Muscle of leg (tissue), 11 donors: ENCODE data around the gene SETBP1. TPM values are rescaled to one million over a fixed set of nuclear protein-coding genes. Genes with fewer than 3 reads are reported as not detected.

ENCODE experiments used
- DNase-seq: peaks from one replicate; pipeline ENCODE4 v3.0.0; 2013
- H3K27ac ChIP-seq: one replicate; pipeline ENCODE4 v1.5.1; 2013; ENCODE audit warnings: mild to moderate bottlenecking, low read length, control low read depth
- H3K27me3 ChIP-seq: one replicate; pipeline ENCODE4 v1.6.1; 2013; ENCODE audit warnings: low read length; ENCODE audit not compliant: control insufficient read depth, insufficient read depth
- H3K36me3 ChIP-seq: one replicate; pipeline ENCODE4 v1.6.1; 2013; ENCODE audit warnings: low read length; ENCODE audit not compliant: control insufficient read depth, insufficient read depth
- H3K4me1 ChIP-seq: one replicate; pipeline ENCODE4 v1.6.1; 2013; ENCODE audit warnings: low read length; ENCODE audit not compliant: control insufficient read depth, insufficient read depth
- H3K4me3 ChIP-seq: one replicate; pipeline ENCODE4 v1.5.1; 2013; ENCODE audit warnings: low read length, control low read depth
- H3K9me3 ChIP-seq: replicated peaks from 2 replicates; pipeline ENCODE4 v1.6.1; 2013; ENCODE audit warnings: low read depth, low read length; ENCODE audit not compliant: control insufficient read depth
- WGBS: methylation state at CpG from one replicate; pipeline ENCODE4 v1.1.5; 2013; ENCODE audit warnings: missing lambda C conversion rate; ENCODE audit not compliant: insufficient coverage; 5-methylcytosine and 5-hydroxymethylcytosine counted together
- polyA plus RNA-seq, 8 donors: library from polyadenylated mRNA; unstranded; fragments of 120-200 nt; gene quantifications; one replicate each; pipeline versions ENCODE4 v1.2.1 to v1.2.3, GENCODE V29; 2013; ENCODE audit warnings: inconsistent platforms in 1 of 8, low replicate concordance in 1 of 8; ENCODE audit not compliant: insufficient read length in 8 of 8, insufficient read depth in 1 of 8
- total RNA-seq: library from RNA; stranded (reverse); fragments of 120-200 nt; gene quantifications from one replicate; pipeline ENCODE4 v1.2.4, GENCODE V29; 2013

The SETBP1 gene
- total and polyA plus RNA-seq, 9 donors = 11.0 to 20.5 (median 16.8) TPM

DNA sequence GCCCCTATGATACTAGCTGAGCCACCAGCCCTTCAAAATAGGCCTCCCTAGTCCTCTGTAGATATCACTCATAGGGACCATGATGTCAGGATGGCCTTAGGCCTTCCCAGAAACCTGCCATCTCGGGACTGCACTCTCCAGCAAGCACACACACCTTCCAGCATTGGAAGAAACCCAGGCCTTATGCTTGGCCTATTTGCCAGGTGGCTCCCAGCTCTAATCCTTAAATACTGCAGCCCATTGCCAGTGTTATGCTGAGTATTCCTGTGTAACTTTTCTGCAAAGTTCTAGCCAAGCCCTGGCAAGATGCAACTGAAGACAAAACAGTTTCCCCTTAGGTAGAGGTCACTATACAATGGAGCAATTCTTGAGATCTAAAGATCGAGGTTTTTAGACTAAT, 316.5 kb downstream of the SETBP1 start:
- Histone ChIP-seq H3K27ac (no peak overlapping the region), H3K4me3 (no peak overlapping the region), H3K27me3 (no peaks in the 10 kb centered on the region), H3K4me1 (no peaks in the 10 kb centered on the region), H3K9me3 (no peaks in the 10 kb centered on the region), H3K36me3 (no peaks in the 10 kb centered on the region)
- no peak for DNase-seq
- WGBS = 90% methylated on average over 1 of the region's 2 CpGs

DNA sequence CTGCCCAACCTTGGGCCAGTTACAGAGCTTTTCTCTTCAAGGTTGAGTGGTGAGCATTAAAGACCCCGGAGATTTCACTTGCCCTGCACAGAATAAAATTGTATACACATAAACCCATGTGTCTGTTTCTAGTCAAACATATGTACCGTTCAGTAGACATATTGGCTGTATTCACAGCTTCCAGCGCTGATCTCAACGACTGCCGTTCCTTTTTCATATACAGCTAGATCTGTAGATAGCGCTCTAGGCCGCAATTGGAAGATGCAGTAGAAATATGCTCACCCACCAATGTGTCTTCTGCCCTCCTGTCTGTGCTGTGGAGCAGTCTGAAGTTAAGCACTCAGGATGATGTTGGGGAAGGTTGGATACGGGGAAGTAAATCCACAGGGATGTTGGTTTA, 317.7 kb downstream of the SETBP1 start:
- 96% methylated on average over 3 of the region's 8 CpGs for WGBS
- Histone ChIP-seq H3K27ac (no peak overlapping the region), H3K9me3 (no peaks in the 10 kb centered on the region), H3K4me1 (no peaks in the 10 kb centered on the region), H3K36me3 (no peaks in the 10 kb centered on the region), H3K4me3 (no peak overlapping the region), H3K27me3 (no peaks in the 10 kb centered on the region)
- DNase-seq = no peak

DNA sequence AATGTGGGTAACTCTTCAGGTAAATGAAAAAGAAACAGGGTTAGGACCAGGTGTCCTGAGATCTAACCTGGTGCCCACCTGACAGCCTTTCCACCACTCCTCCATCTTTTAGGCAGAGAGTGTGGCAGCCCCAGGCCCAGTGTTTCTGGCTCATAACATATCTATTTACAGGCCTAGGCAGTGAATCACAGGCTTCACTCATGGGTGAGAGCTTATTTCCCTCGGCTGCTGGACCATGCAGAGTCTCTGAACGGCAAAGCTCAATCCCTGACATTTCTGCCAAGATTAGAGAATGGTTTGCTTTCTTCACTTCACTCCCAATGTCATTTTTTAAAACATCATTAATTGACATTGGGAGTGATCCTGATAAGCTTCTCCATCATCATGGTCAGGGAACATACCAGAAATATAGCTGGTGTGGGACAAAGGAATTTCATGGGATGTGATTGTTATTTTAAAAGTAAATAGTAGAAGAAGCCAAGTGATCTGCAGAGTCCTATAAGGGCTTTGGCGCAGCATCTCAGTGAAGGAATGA, 323.9 kb downstream of the SETBP1 start:
- DNase-seq = no peak
- Histone ChIP-seq H3K9me3 (no peaks in the 10 kb centered on the region), H3K36me3 (no peaks in the 10 kb centered on the region), H3K4me3 (no peak overlapping the region), H3K27ac (no peak overlapping the region), H3K27me3 (no peaks in the 10 kb centered on the region), H3K4me1 (no peaks in the 10 kb centered on the region)
- WGBS = 100% methylated on average over 1 of the region's 3 CpGs

DNA sequence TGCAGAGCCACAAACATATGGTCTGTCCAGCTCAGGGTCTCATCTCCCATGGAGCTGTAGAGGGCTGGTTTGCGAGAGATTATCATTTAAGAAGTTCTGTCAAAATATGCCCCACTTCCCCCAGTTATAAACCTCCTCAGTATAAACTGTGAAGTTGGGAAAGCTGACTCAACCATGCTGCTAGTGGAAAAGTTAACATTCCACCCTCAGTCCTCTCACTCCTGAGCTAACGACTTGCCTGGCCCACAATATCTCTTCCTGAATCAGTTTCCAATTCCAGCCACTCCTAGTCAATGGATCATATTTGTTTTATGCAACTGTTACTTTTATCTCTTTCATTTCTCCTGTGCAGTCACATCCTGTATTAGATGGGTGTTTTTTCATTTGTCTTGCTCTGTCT, 326.2 kb downstream of the SETBP1 start:
- no peak overlapping the region for H3K27ac ChIP-seq
- no peaks in the 10 kb centered on the region for H3K36me3 ChIP-seq
- H3K9me3 ChIP-seq = no peaks in the 10 kb centered on the region
- H3K4me3 ChIP-seq = no peak overlapping the region
- no peaks in the 10 kb centered on the region for H3K27me3 ChIP-seq
- DNase-seq = no peak
- no peaks in the 10 kb centered on the region for H3K4me1 ChIP-seq
- WGBS = no CpG with 5 or more reads among the region's 2 CpGs

DNA sequence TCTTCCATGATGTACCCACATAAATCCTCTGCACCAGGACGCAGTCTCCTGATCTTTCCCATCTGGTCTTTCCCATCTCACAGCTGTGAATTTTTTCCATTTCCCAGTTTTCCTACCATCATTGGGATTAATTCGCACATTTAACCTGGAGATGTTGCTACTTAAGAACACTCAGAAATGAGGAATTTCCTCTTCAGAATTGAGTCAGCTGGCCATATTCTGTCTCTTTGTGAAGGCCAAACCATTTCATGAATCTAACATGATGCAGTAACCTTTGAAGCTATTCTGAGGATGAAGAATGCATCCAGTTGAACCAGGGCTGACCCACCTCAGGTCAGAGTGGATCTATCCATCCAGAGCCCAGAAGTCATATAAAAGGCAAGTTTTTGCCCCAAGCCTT, 326.8 kb downstream of the SETBP1 start:
- 96% methylated on average over 2 of the region's 2 CpGs for WGBS

DNA sequence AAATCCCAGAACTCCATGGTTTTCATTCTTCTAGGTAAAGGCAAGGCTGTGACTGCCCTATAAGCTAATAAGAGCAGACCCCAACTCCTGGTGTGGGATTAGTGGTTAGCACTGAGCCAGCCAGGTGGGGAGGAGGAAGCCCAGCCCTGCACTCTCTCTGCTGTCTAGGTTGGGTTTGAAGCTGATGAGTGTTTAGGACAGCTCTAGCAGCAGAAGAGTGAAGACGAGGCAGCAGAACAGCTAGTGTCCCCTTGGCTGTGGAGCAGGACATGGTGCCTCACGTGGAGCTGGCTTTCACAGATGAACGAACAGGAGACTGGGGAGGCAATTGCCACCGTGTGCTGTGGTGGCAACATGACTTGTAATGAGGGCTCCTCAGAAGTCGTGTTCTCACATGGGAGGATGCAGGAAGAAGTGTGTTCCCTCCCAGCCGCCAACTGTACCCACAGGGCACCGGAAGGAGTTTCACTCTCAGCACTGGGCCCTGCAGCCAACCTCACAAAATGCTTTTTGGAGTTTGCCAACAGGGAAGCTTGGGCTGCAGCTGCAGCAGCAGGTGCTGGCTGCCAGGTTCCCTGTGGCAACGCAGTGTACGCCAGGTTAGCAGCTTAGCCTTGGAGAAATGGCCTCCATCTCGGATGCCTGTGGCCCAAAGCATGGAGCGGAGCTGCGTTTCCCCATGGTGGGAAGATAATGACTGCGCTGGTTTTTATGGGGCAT, 328.2 kb downstream of the SETBP1 start:
- no peaks in the 10 kb centered on the region for H3K4me1 ChIP-seq
- no peaks in the 10 kb centered on the region for H3K9me3 ChIP-seq
- no peak for DNase-seq
- H3K27ac ChIP-seq = no peak overlapping the region
- no peaks in the 10 kb centered on the region for H3K36me3 ChIP-seq
- no peaks in the 10 kb centered on the region for H3K27me3 ChIP-seq
- 89% methylated on average over 13 of the region's 13 CpGs for WGBS
- H3K4me3 ChIP-seq = no peak overlapping the region

More for the DNA sequence above, 326.8 kb downstream of the SETBP1 start:
- no peak for DNase-seq
- H3K36me3 ChIP-seq = no peaks in the 10 kb centered on the region
- no peaks in the 10 kb centered on the region for H3K27me3 ChIP-seq
- no peak overlapping the region for H3K27ac ChIP-seq
- H3K9me3 ChIP-seq = no peaks in the 10 kb centered on the region
- H3K4me3 ChIP-seq = no peak overlapping the region
- no peaks in the 10 kb centered on the region for H3K4me1 ChIP-seq

DNA sequence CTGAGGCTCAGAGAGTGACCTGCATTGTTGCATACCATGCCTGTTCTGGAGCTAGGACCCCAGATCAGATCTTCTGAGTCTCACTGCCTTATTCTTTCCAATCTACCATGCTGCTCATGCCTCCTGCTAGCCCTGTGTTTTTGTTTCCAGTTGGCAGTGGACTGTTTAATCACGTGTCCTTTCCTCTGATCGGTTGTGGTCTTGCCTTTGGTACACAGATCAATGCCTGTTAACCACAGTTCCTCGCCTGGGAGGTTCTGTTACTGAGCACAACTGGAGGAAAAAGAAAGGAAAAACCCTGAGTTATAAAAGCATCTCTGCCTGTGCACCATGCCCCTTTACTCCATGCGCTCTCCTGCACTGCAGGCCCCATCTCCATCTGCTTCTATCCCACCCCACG, 329.1 kb downstream of the SETBP1 start:
- DNase-seq = no peak
- Histone ChIP-seq H3K27ac (no peak overlapping the region), H3K9me3 (no peaks in the 10 kb centered on the region), H3K4me1 (peaks cover 5% of the 10 kb centered on the region), H3K36me3 (no peaks in the 10 kb centered on the region), H3K4me3 (no peak overlapping the region), H3K27me3 (no peaks in the 10 kb centered on the region)
- 70% methylated on average over 2 of the region's 5 CpGs for WGBS

DNA sequence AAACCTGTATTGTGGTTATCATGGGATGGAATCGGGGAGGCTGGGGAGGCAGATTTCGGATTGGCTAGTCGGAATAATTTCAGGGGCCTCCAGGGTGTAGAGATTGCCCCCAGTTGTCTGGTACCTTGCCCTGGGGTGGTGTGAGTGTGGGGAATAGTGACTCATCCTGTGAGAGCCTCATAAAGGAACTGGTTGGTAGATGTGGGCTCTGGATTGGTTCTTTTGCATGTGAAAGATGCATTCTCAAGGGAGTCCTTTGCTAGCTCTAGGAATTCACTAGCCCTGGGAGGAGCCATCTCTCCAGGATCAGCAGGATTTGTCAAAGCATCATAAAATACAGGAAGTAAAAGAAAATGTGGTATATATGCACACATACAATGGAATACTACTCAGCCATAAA, 331.6 kb downstream of the SETBP1 start:
- no peak for DNase-seq
- 100% methylated on average over 3 of the region's 3 CpGs for WGBS
- H3K4me1 ChIP-seq = peaks cover 18% of the 10 kb centered on the region
- no peaks in the 10 kb centered on the region for H3K9me3 ChIP-seq
- H3K4me3 ChIP-seq = no peak overlapping the region
- no peaks in the 10 kb centered on the region for H3K27me3 ChIP-seq
- no peaks in the 10 kb centered on the region for H3K36me3 ChIP-seq
- H3K27ac ChIP-seq = no peak overlapping the region

DNA sequence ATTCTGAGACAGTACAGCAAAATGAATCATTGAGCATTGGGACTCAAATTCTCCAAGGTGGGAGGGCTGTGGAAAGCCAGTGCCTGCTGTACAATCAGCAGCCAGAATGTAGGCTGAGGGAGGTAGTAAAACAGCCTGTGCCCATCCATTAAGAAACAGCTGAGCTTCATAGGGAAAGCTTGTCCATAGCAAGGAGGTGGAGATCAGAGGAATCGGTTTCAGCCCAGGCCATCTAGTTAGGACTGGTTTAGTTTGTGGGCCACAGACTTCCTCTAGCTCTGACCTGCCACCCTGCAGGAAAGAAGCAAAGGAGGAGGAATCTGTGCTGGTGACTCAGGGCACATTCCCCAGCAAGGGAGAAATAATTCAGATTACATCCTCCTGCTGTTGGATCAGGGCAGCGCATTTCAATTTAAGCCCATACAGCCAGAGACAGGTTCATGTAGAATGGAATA, 333.4 kb downstream of the SETBP1 start:
- DNase-seq = peak; percentile 30
- Histone ChIP-seq H3K4me1 (peaks cover 19% of the 10 kb centered on the region), H3K27ac (no peak overlapping the region), H3K9me3 (no peaks in the 10 kb centered on the region), H3K27me3 (no peaks in the 10 kb centered on the region), H3K4me3 (no peak overlapping the region), H3K36me3 (no peaks in the 10 kb centered on the region)
- 50% methylated on average over 1 of the region's 2 CpGs for WGBS

DNA sequence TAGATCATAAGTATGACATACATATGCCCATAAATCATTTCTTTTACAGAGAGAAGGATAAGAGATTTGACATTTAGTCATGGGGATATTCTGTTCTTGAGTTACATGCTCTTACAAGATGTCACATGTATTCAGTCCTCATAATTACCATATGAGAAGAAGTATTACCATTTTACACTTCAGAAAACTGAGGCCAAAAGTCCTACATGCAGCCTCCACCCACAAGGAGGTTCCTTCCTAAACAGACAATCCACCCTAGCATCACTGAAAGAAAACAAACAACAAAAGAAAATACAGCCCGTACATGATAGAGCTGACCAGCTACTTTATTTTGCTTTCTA, 335.1 kb downstream of the SETBP1 start:
- no CpG with 5 or more reads among the region's 1 CpG for WGBS
- no peak overlapping the region for H3K4me3 ChIP-seq
- peak overlapping the region; percentile 57 for H3K27ac ChIP-seq
- no peaks in the 10 kb centered on the region for H3K27me3 ChIP-seq
- H3K9me3 ChIP-seq = no peaks in the 10 kb centered on the region
- no peaks in the 10 kb centered on the region for H3K36me3 ChIP-seq
- peak; percentile 56 for DNase-seq
- H3K4me1 ChIP-seq = peaks cover 19% of the 10 kb centered on the region
